GM12878 (cell line): ENCODE data around the gene NTM. TPM values are rescaled to one million over a fixed set of nuclear protein-coding genes. Genes with fewer than 3 reads are reported as not detected.

Source experiments
- ATAC-seq: fragments of 200-7000 bp; cut with Tn5 transposase; 3 replicates; pipeline ENCODE4 v1.9.1; 2020; ENCODE audit warnings: mild to moderate bottlenecking, moderate library complexity
- BruUV-seq: library from RNA; stranded (reverse); fragments of 400-500 nt; replicated peaks from 2 replicates; lab custom pipeline; 2021; lab: Mats Ljungman, UMichigan
- CTCF ChIA-PET: fragments of 300-600 bp; sonication (Branson Sonifier 250); formaldehyde crosslinking; extraction: SDS; loops from one replicate; lab custom pipeline; 2021; ENCODE audit warnings: inconsistent platforms; lab: Yijun Ruan, JAX
- POLR2A ChIA-PET: fragments of 350-600 bp; formaldehyde crosslinking; extraction: SDS; loops from one replicate; lab custom pipeline; 2021; ENCODE audit warnings: inconsistent platforms; lab: Charles Lee
- RAD21 ChIA-PET: fragments of 300-600 bp; sonication (Branson Sonifier 250); formaldehyde crosslinking; loops from one replicate; lab custom pipeline; 2023; ENCODE audit warnings: antibody characterized with exemption; ENCODE audit not compliant: unreplicated experiment; lab: Charles Lee
- SMC1A ChIA-PET: fragments of 300-600 bp; sonication (Branson Sonifier 250); formaldehyde crosslinking; loops from one replicate; lab custom pipeline; 2023; ENCODE audit not compliant: unreplicated experiment, uncharacterized antibody; lab: Charles Lee
- DNase-seq: peaks from one replicate; pipeline ENCODE4 v3.0.0-alpha.2; 2011; ENCODE audit warnings: low read depth, low spot score
- FAIRE-seq: peaks from 3 replicates; lab custom pipeline; 2011; peaks lifted over from hg19 to GRCh38; lab: Jason Lieb, UNC
- H2AFZ ChIP-seq: 2 replicates; pipeline ENCODE4 v1.6.0; 2011; ENCODE audit warnings: low read depth, low read length, control low read depth; ENCODE audit not compliant: control insufficient read depth
- H3K27ac ChIP-seq: 2 replicates; pipeline ENCODE4 v1.5.1; 2011; ENCODE audit warnings: control low read depth; ENCODE audit not compliant: control insufficient read depth, insufficient read depth
- H3K27me3 ChIP-seq, 2 experiments: replicated peaks in 1 of 2; 2 replicates each; pipeline versions ENCODE4 v1.6.0 to v1.6.1; 2011; ENCODE audit warnings: low read length in 1 of 2; ENCODE audit not compliant: control insufficient read depth in 2 of 2, insufficient read depth in 2 of 2
- H3K36me3 ChIP-seq, 2 experiments: 2 replicates each; pipeline ENCODE4 v1.5.1; 2011; ENCODE audit warnings: low read length in 1 of 2; ENCODE audit not compliant: control insufficient read depth in 2 of 2, insufficient read depth in 2 of 2
- H3K4me1 ChIP-seq: 2 replicates; pipeline ENCODE4 v1.6.1; 2011; ENCODE audit warnings: mild to moderate bottlenecking, low read length, moderate library complexity, mixed read lengths; ENCODE audit not compliant: control insufficient read depth, insufficient read depth
- H3K4me2 ChIP-seq: 2 replicates; pipeline ENCODE4 v1.6.0; 2011; ENCODE audit warnings: control low read depth; ENCODE audit not compliant: control insufficient read depth, insufficient read depth
- H3K4me3 ChIP-seq: fragments of 200-600 bp; sonication (generic); 2 replicates; pipeline ENCODE4 v1.5.1; 2016
- H3K79me2 ChIP-seq: 2 replicates; pipeline ENCODE4 v1.6.0; 2011; ENCODE audit warnings: low read length; ENCODE audit not compliant: control insufficient read depth, insufficient read depth
- H3K9ac ChIP-seq: 2 replicates; pipeline ENCODE4 v1.8.0; 2011; ENCODE audit warnings: low read length, control low read depth, mixed read lengths; ENCODE audit not compliant: control insufficient read depth, insufficient read depth
- H3K9me3 ChIP-seq: replicated peaks from 3 replicates; pipeline ENCODE4 v1.5.1; 2011; ENCODE audit warnings: mild to moderate bottlenecking, low read length; ENCODE audit not compliant: control insufficient read depth, insufficient read depth
- H4K20me1 ChIP-seq: 2 replicates; pipeline ENCODE4 v1.6.0; 2011; ENCODE audit not compliant: control insufficient read depth, insufficient read depth
- SUPT20H ChIP-seq: IDR thresholded peaks from 2 replicates; pipeline ENCODE4 v1.6.1; 2011; ENCODE audit warnings: low read depth, mild to moderate bottlenecking, low read length, moderate library complexity, borderline replicate concordance; ENCODE audit not compliant: control insufficient read depth
- YY1 ChIP-seq: IDR thresholded peaks from 2 replicates; pipeline ENCODE4 v1.6.1; 2011; ENCODE audit warnings: low read depth, mild to moderate bottlenecking, low read length
- WGBS: methylation state at CpG from one replicate; pipeline ENCODE4 v1.1.6; 2016; ENCODE audit warnings: low lambda C conversion rate; ENCODE audit not compliant: insufficient replicate concordance, insufficient coverage; ENCODE audit errors: missing lambda C conversion rate; 5-methylcytosine and 5-hydroxymethylcytosine counted together
- in situ Hi-C: fragments of 300-500 bp; cut with MboI; formaldehyde crosslinking; loops from 9 replicates; pipeline ENCODE4 v1.14.3; 2018; ENCODE audit warnings: mixed read lengths
- intact Hi-C: fragments of 100-400 bp; cut with micrococcal nuclease; formaldehyde crosslinking; loops from one replicate; pipeline ENCODE4 v1.14.2; 2022; ENCODE audit not compliant: unreplicated experiment
- polyA plus RNA-seq, 11 experiments: library from polyadenylated mRNA; depleted of rRNA in 4 of 11; unstranded in 6 of 11; stranded (reverse) in 5 of 11; fragments of >200 nt; fragmentation: Nextera tagmentation in 4 of 11; fragmentation: Illumina TruSeq in 1 of 11; extraction: Ambion mirVana in 4 of 11; extraction: Trizol in 1 of 11; gene quantifications; 1 replicate in 1 of 11; 2 replicates in 10 of 11; pipeline versions ENCODE4 v1.2.1 to v1.2.3, GENCODE V29; 2011 to 2016; ENCODE audit warnings: inconsistent platforms in 2 of 11, missing spikeins in 2 of 11, low read depth in 1 of 11
- total RNA-seq, 4 experiments: library from RNA; depleted of rRNA in 3 of 4; stranded (reverse); fragments of >200 nt in 3 of 4; fragmentation: Illumina TruSeq in 1 of 4; extraction: Trizol in 1 of 4; gene quantifications; 2 replicates each; pipeline versions ENCODE4 v1.2.1 to v1.2.3, GENCODE V29; 2013 to 2021
- TF ChIP-seq, protein P1 (sequence below): IDR thresholded peaks from 2 replicates; pipeline ENCODE4 v1.6.1; 2012; ENCODE audit warnings: improper control_type of control experiment, low read depth, low read length; ENCODE audit not compliant: insufficient replicate concordance
- TF ChIP-seq, protein P2 (sequence below): fragments of 450-650 bp; formaldehyde crosslinking; IDR thresholded peaks from 2 replicates; pipeline ENCODE4 v1.5.0; 2022; ENCODE audit warnings: mild to moderate bottlenecking, missing genetic modification characterization
- TF ChIP-seq, protein P3 (sequence below): fragments of 150-350 bp; IDR thresholded peaks from 2 replicates; pipeline ENCODE4 v1.6.1; 2016; ENCODE audit warnings: low read depth, low read length
- TF ChIP-seq, protein P4 (sequence below): IDR thresholded peaks from 2 replicates; pipeline ENCODE4 v1.6.1; 2011; ENCODE audit warnings: low read depth, low read length, improper control_type of control experiment, borderline replicate concordance

Gene NTM
- total and polyA plus RNA-seq, 10 of the 15 experiments (the other 5 are each of a cell fraction or from before 2014, with no cell fraction given), result not detected

DNA sequence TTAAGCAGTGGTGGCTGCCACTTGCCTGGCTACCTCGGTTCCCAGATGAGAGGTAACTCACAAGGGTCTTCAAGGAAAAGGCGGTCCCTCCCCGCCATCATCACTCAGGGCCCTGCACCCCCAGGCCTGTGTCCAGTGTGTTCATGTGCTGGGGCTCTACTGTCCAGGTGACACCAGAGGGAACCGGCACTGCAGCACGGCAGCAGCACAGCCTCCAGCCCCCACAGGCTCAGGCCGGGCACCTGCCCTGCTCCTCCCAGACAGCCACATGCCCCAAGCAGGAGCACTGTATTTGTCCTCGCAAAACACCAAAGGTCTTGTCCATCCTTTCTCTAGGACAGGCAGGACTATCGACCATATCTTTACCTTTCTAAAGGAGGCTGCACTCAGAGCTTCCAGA, 982.1 kb downstream of the NTM start (continued):
- TF ChIP-seq, protein P1, sequence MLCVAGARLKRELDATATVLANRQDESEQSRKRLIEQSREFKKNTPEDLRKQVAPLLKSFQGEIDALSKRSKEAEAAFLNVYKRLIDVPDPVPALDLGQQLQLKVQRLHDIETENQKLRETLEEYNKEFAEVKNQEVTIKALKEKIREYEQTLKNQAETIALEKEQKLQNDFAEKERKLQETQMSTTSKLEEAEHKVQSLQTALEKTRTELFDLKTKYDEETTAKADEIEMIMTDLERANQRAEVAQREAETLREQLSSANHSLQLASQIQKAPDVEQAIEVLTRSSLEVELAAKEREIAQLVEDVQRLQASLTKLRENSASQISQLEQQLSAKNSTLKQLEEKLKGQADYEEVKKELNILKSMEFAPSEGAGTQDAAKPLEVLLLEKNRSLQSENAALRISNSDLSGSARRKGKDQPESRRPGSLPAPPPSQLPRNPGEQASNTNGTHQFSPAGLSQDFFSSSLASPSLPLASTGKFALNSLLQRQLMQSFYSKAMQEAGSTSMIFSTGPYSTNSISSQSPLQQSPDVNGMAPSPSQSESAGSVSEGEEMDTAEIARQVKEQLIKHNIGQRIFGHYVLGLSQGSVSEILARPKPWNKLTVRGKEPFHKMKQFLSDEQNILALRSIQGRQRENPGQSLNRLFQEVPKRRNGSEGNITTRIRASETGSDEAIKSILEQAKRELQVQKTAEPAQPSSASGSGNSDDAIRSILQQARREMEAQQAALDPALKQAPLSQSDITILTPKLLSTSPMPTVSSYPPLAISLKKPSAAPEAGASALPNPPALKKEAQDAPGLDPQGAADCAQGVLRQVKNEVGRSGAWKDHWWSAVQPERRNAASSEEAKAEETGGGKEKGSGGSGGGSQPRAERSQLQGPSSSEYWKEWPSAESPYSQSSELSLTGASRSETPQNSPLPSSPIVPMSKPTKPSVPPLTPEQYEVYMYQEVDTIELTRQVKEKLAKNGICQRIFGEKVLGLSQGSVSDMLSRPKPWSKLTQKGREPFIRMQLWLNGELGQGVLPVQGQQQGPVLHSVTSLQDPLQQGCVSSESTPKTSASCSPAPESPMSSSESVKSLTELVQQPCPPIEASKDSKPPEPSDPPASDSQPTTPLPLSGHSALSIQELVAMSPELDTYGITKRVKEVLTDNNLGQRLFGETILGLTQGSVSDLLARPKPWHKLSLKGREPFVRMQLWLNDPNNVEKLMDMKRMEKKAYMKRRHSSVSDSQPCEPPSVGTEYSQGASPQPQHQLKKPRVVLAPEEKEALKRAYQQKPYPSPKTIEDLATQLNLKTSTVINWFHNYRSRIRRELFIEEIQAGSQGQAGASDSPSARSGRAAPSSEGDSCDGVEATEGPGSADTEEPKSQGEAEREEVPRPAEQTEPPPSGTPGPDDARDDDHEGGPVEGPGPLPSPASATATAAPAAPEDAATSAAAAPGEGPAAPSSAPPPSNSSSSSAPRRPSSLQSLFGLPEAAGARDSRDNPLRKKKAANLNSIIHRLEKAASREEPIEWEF, result no peak

DNA sequence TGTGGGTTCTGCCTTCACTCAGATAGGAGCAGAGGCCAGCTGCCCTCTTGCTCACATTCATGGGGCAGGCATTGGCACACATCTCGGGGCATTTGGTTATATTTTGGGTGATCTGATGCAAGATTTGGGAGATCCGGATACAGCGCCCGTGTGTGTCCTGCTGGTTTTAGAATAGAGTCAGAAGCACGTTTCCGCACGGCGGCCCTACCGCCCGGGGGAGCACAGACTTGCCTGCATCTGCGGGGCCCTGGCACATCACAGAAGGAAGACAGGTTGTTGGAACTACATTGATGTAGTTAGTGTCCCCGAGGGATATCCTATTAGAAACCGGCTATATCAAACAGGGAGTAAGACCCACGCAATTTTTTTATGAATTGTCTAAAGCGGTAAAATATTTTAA, 982.8 kb downstream of the NTM start:
- H3K27me3 ChIP-seq, result no peaks in the 10 kb centered on the region
- intact Hi-C loops, result no loop called here
- no peak overlapping the region for H3K4me2 ChIP-seq
- H3K9me3 ChIP-seq, result no peaks in the 10 kb centered on the region
- H3K4me3 ChIP-seq, result no peak overlapping the region
- no peak overlapping the region for H3K27ac ChIP-seq
- no peaks in the 10 kb centered on the region for H3K79me2 ChIP-seq
- no peaks in the 10 kb centered on the region for H4K20me1 ChIP-seq
- BruUV-seq, result no TSS peak
- ChIA-PET SMC1A (no interaction called here), RAD21 (no interaction called here), CTCF (no interaction called here), POLR2A (no interaction called here)
- in situ Hi-C loops, result loop anchor here (10.0 kb wide), 1 partner anchor 468 kb away; no protein-coding TSS in a partner anchor
- no peaks in the 10 kb centered on the region for H3K36me3 ChIP-seq
- FAIRE-seq (no peak), DNase-seq (no peak), ATAC-seq (no peak)
- H2AFZ ChIP-seq, result no peak overlapping the region
- H3K9ac ChIP-seq, result no peak overlapping the region
- WGBS, result 63% methylated on average over 15 of the region's 15 CpGs
- H3K4me1 ChIP-seq, result peaks cover 18% of the 10 kb centered on the region
- TF ChIP-seq, protein P2, sequence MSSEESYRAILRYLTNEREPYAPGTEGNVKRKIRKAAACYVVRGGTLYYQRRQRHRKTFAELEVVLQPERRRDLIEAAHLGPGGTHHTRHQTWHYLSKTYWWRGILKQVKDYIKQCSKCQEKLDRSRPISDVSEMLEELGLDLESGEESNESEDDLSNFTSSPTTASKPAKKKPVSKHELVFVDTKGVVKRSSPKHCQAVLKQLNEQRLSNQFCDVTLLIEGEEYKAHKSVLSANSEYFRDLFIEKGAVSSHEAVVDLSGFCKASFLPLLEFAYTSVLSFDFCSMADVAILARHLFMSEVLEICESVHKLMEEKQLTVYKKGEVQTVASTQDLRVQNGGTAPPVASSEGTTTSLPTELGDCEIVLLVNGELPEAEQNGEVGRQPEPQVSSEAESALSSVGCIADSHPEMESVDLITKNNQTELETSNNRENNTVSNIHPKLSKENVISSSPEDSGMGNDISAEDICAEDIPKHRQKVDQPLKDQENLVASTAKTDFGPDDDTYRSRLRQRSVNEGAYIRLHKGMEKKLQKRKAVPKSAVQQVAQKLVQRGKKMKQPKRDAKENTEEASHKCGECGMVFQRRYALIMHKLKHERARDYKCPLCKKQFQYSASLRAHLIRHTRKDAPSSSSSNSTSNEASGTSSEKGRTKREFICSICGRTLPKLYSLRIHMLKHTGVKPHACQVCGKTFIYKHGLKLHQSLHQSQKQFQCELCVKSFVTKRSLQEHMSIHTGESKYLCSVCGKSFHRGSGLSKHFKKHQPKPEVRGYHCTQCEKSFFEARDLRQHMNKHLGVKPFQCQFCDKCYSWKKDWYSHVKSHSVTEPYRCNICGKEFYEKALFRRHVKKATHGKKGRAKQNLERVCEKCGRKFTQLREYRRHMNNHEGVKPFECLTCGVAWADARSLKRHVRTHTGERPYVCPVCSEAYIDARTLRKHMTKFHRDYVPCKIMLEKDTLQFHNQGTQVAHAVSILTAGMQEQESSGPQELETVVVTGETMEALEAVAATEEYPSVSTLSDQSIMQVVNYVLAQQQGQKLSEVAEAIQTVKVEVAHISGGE (CRISPR knock-in tag), result no peak
- TF ChIP-seq SUPT20H, result no peak
- TF ChIP-seq, protein P3, sequence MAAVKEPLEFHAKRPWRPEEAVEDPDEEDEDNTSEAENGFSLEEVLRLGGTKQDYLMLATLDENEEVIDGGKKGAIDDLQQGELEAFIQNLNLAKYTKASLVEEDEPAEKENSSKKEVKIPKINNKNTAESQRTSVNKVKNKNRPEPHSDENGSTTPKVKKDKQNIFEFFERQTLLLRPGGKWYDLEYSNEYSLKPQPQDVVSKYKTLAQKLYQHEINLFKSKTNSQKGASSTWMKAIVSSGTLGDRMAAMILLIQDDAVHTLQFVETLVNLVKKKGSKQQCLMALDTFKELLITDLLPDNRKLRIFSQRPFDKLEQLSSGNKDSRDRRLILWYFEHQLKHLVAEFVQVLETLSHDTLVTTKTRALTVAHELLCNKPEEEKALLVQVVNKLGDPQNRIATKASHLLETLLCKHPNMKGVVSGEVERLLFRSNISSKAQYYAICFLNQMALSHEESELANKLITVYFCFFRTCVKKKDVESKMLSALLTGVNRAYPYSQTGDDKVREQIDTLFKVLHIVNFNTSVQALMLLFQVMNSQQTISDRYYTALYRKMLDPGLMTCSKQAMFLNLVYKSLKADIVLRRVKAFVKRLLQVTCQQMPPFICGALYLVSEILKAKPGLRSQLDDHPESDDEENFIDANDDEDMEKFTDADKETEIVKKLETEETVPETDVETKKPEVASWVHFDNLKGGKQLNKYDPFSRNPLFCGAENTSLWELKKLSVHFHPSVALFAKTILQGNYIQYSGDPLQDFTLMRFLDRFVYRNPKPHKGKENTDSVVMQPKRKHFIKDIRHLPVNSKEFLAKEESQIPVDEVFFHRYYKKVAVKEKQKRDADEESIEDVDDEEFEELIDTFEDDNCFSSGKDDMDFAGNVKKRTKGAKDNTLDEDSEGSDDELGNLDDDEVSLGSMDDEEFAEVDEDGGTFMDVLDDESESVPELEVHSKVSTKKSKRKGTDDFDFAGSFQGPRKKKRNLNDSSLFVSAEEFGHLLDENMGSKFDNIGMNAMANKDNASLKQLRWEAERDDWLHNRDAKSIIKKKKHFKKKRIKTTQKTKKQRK, result no peak
- TF ChIP-seq, protein P4, sequence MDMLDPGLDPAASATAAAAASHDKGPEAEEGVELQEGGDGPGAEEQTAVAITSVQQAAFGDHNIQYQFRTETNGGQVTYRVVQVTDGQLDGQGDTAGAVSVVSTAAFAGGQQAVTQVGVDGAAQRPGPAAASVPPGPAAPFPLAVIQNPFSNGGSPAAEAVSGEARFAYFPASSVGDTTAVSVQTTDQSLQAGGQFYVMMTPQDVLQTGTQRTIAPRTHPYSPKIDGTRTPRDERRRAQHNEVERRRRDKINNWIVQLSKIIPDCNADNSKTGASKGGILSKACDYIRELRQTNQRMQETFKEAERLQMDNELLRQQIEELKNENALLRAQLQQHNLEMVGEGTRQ, result no peak
- TF ChIP-seq YY1, result no peak
